A673 (cell line): Measurements from ENCODE around the gene LINGO1.

Source experiments
- EZH2 ChIP-seq: fragments of 200-600 bp; sonication (generic); IDR thresholded peaks from 2 replicates; pipeline ENCODE4 v1.6.1; 2017; ENCODE audit warnings: borderline replicate concordance, low read depth, mild to moderate bottlenecking, mixed read lengths, antibody characterized with exemption, low read length; ENCODE audit not compliant: poor library complexity, severe bottlenecking
- TF ChIP-seq, protein P1 (sequence below): fragments of 300-800, 200-600 bp; sonication (generic); conservative IDR thresholded peaks from 2 replicates; pipeline ENCODE4 v1.5.1; 2017; ENCODE audit warnings: low read depth, mild to moderate bottlenecking, antibody characterized with exemption, low read length, moderate library complexity, mixed read lengths

DNA sequence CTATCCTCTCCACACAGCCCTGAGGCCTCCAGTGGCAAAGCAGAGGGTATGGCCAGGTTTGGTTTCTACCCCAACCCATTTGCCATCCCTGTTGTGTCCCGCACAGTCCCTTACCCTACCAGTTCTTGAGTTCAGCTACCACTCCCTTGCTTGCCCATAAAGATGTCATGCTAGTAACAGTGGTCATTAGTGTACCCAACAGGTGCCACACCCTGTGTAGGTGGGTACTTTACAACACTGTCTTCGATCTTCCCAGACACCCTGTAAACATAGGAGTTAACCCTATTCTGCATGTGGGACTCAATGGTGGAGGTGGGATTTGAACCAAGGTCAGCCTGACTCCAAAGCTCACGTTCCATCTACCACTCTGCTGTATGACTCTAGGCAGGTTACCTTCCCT lies 23.2 kb downstream of the LINGO1 start:
- TF ChIP-seq, protein P1, sequence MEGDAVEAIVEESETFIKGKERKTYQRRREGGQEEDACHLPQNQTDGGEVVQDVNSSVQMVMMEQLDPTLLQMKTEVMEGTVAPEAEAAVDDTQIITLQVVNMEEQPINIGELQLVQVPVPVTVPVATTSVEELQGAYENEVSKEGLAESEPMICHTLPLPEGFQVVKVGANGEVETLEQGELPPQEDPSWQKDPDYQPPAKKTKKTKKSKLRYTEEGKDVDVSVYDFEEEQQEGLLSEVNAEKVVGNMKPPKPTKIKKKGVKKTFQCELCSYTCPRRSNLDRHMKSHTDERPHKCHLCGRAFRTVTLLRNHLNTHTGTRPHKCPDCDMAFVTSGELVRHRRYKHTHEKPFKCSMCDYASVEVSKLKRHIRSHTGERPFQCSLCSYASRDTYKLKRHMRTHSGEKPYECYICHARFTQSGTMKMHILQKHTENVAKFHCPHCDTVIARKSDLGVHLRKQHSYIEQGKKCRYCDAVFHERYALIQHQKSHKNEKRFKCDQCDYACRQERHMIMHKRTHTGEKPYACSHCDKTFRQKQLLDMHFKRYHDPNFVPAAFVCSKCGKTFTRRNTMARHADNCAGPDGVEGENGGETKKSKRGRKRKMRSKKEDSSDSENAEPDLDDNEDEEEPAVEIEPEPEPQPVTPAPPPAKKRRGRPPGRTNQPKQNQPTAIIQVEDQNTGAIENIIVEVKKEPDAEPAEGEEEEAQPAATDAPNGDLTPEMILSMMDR = no peak
- no peak for TF ChIP-seq EZH2
